HEK293 (cell line): ENCODE measurements around the gene CTTN.

Source experiments
- CTCF ChIA-PET: fragments of 350-600 bp; formaldehyde crosslinking; extraction: SDS; loops from one replicate; lab custom pipeline; 2021; ENCODE audit warnings: antibody characterized with exemption; lab: Yijun Ruan, JAX
- POLR2A ChIA-PET: fragments of 300-600 bp; formaldehyde crosslinking; extraction: SDS; loops from one replicate; lab custom pipeline; 2020; ENCODE audit warnings: antibody characterized with exemption, inconsistent platforms; lab: Yijun Ruan, JAX
- H3K27ac ChIP-seq: fragments of 200-500 bp; sonication (Bioruptor generic); 2 replicates; pipeline ENCODE4 v1.5.1; 2014; ENCODE audit warnings: low read depth, low read length, control low read depth, inconsistent platforms; ENCODE audit errors: extremely low read depth
- H3K36me3 ChIP-seq, 2 experiments: fragments of 200-500 bp in 1 of 2; sonication (Bioruptor generic) in 1 of 2; 1 replicate in 1 of 2; 2 replicates in 1 of 2; pipeline ENCODE4 v1.5.1; 2014 to 2017; ENCODE audit warnings: inconsistent platforms in 2 of 2, low read length in 2 of 2; ENCODE audit not compliant: control insufficient read depth in 2 of 2, insufficient read depth in 1 of 2
- H3K4me1 ChIP-seq: fragments of 200-500 bp; sonication (Bioruptor generic); 2 replicates; pipeline ENCODE4 v1.5.1; 2014; ENCODE audit warnings: mild to moderate bottlenecking, low read length, inconsistent platforms; ENCODE audit not compliant: control insufficient read depth, insufficient read depth
- H3K4me3 ChIP-seq: 2 replicates; pipeline ENCODE4 v1.5.1; 2011; ENCODE audit warnings: low read depth, mild to moderate bottlenecking, control low read depth, low read length, moderate library complexity
- H3K9me3 ChIP-seq: fragments of 200-500 bp; sonication (Bioruptor generic); 2 replicates; pipeline ENCODE4 v1.5.1; 2014; ENCODE audit warnings: low read depth, low read length, inconsistent platforms; ENCODE audit not compliant: control insufficient read depth, insufficient read depth
- BCL11B ChIP-seq: fragments of 450-650 bp; formaldehyde crosslinking; IDR thresholded peaks from 2 replicates; pipeline ENCODE4 v1.5.1; 2016; ENCODE audit warnings: low read depth, missing biosample characterization, missing genetic modification characterization
- REPIN1 ChIP-seq: fragments of 450-650 bp; formaldehyde crosslinking; IDR thresholded peaks from 2 replicates; pipeline ENCODE4 v1.5.1; 2017; ENCODE audit warnings: missing biosample characterization, missing genetic modification characterization, low read depth
- SCRT1 ChIP-seq: fragments of 450-650 bp; formaldehyde crosslinking; IDR thresholded peaks from 2 replicates; pipeline ENCODE4 v1.5.1; 2016; ENCODE audit warnings: missing biosample characterization, missing genetic modification characterization, borderline replicate concordance
- ZBTB21 ChIP-seq: fragments of 450-650 bp; formaldehyde crosslinking; IDR thresholded peaks from 2 replicates; pipeline ENCODE4 v1.5.1; 2017; ENCODE audit warnings: missing biosample characterization, missing genetic modification characterization
- ZNF10 ChIP-seq: fragments of 450-650 bp; formaldehyde crosslinking; IDR thresholded peaks from 2 replicates; pipeline ENCODE4 v1.5.1; 2017; ENCODE audit warnings: missing biosample characterization, missing genetic modification characterization
- ZNF121 ChIP-seq: fragments of 450-650 bp; formaldehyde crosslinking; IDR thresholded peaks from 2 replicates; pipeline ENCODE4 v1.5.1; 2016; ENCODE audit warnings: missing biosample characterization, missing genetic modification characterization
- ZNF23 ChIP-seq: fragments of 450-650 bp; formaldehyde crosslinking; IDR thresholded peaks from 2 replicates; pipeline ENCODE4 v1.5.1; 2016; ENCODE audit warnings: missing biosample characterization, missing genetic modification characterization, borderline replicate concordance
- ZNF239 ChIP-seq: fragments of 450-650 bp; formaldehyde crosslinking; IDR thresholded peaks from 2 replicates; pipeline ENCODE4 v1.5.1; 2016; ENCODE audit warnings: missing biosample characterization, missing genetic modification characterization
- ZNF248 ChIP-seq: fragments of 450-650 bp; formaldehyde crosslinking; IDR thresholded peaks from 2 replicates; pipeline ENCODE4 v1.5.1; 2017; ENCODE audit warnings: missing biosample characterization, missing genetic modification characterization
- ZNF324 ChIP-seq: fragments of 450-650 bp; formaldehyde crosslinking; IDR thresholded peaks from 2 replicates; pipeline ENCODE4 v1.5.1; 2016; ENCODE audit warnings: missing biosample characterization, missing genetic modification characterization
- ZNF37A ChIP-seq: fragments of 450-650 bp; IDR thresholded peaks from 2 replicates; pipeline ENCODE4 v1.5.1; 2018; ENCODE audit warnings: missing biosample characterization, missing genetic modification characterization
- ZNF391 ChIP-seq: fragments of 450-650 bp; formaldehyde crosslinking; IDR thresholded peaks from 2 replicates; pipeline ENCODE4 v1.5.1; 2016; ENCODE audit warnings: low read depth, missing biosample characterization, missing genetic modification characterization, borderline replicate concordance
- ZNF426 ChIP-seq: fragments of 450-650 bp; formaldehyde crosslinking; IDR thresholded peaks from 2 replicates; pipeline ENCODE4 v1.5.1; 2017; ENCODE audit warnings: missing biosample characterization, missing genetic modification characterization, mild to moderate bottlenecking, inconsistent platforms, moderate library complexity
- ZNF585B ChIP-seq: fragments of 450-650 bp; formaldehyde crosslinking; IDR thresholded peaks from 2 replicates; pipeline ENCODE4 v1.5.1; 2016; ENCODE audit warnings: missing biosample characterization, missing genetic modification characterization
- ZSCAN23 ChIP-seq: fragments of 450-650 bp; formaldehyde crosslinking; IDR thresholded peaks from 2 replicates; pipeline ENCODE4 v1.5.1; 2016; ENCODE audit warnings: missing biosample characterization, missing genetic modification characterization
- TF ChIP-seq, protein P1 (sequence below): fragments of 450-650 bp; formaldehyde crosslinking; IDR thresholded peaks from 2 replicates; pipeline ENCODE4 v1.5.1; 2016; ENCODE audit warnings: missing biosample characterization, missing genetic modification characterization
- TF ChIP-seq, protein P2 (sequence below): fragments of 450-650 bp; formaldehyde crosslinking; IDR thresholded peaks from 2 replicates; pipeline ENCODE4 v1.5.1; 2017; ENCODE audit warnings: missing biosample characterization, missing genetic modification characterization
- TF ChIP-seq, protein P3 (sequence below): fragments of 450-650 bp; formaldehyde crosslinking; IDR thresholded peaks from 2 replicates; pipeline ENCODE4 v1.5.0; 2017; ENCODE audit warnings: missing biosample characterization, missing genetic modification characterization, borderline replicate concordance
- TF ChIP-seq, protein P4 (sequence below): fragments of 450-650 bp; formaldehyde crosslinking; IDR thresholded peaks from 2 replicates; pipeline ENCODE4 v1.5.1; 2016; ENCODE audit warnings: missing biosample characterization, missing genetic modification characterization, borderline replicate concordance
- TF ChIP-seq, protein P5 (sequence below): fragments of 450-650 bp; formaldehyde crosslinking; IDR thresholded peaks from 2 replicates; pipeline ENCODE4 v1.5.1; 2016; ENCODE audit warnings: missing biosample characterization, missing genetic modification characterization
- TF ChIP-seq, protein P6 (sequence below): fragments of 450-650 bp; IDR thresholded peaks from 2 replicates; pipeline ENCODE4 v1.5.1; 2018; ENCODE audit warnings: missing biosample characterization, mild to moderate bottlenecking, missing genetic modification characterization

Gene CTTN

DNA sequence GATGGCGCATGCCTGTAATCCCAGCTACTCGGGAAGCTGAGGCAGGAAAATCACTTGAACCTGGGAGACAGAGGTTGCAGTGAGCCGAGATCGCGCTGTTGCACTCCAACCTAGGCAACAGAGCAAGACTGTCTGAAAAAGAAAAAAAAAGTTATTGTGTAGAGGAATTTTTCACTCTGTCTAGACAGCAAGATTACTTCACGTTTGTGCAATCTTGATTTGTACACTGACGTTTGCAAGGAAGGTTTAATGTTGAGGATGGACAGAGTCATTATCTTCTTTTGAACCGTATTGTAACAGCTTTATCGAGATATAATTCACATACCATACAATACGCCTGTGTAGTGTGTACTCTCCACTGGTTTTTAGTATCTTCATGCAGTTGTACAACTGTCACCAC is 3.7 kb downstream of the CTTN start:
- peaks cover 4 to 30% of the 10 kb centered on the region in 2 experiments for H3K36me3 ChIP-seq
- H3K27ac ChIP-seq = no peak overlapping the region

DNA sequence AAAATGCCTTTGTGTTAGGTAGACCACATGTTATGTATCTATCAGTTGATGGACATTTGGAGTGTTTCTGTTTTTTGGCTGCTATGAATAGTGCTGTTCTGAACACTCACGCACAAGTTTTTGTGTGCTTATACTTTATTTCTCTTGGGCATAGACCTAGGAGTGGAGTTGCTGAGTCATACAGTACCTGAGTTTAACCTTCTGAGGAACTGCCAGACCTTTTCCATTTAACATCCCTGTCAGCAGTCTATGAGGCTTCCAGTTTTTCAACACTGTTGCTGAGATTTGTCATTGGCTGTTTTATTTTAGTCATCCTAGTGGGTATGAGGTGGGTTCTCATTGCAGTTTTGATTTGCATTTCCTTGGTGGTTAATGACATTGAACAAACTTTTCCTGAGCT is 4.4 kb downstream of the CTTN start:
- ChIA-PET POLR2A (no interaction called here), CTCF (no interaction called here)
- no peak overlapping the region for H3K27ac ChIP-seq
- no peaks in the 10 kb centered on the region for H3K9me3 ChIP-seq
- peaks cover 4 to 37% of the 10 kb centered on the region in 2 experiments for H3K36me3 ChIP-seq
- no peak overlapping the region for H3K4me3 ChIP-seq
- no peaks in the 10 kb centered on the region for H3K4me1 ChIP-seq
- TF ChIP-seq ZNF426 (tag by site-specific recombination) (no peak), ZNF391 (no peak), ZNF324 (no peak), ZNF121 (no peak), ZNF248 (tag by site-specific recombination) (no peak), REPIN1 (tag by site-specific recombination) (no peak), ZNF23 (tag by site-specific recombination) (no peak), BCL11B (no peak), ZNF10 (tag by site-specific recombination) (no peak), ZSCAN23 (tag by site-specific recombination) (no peak), ZBTB21 (tag by site-specific recombination) (no peak), ZNF239 (tag by site-specific recombination) (no peak), ZNF37A (tag by site-specific recombination) (no peak), ZNF585B (no peak)
- TF ChIP-seq, protein P1, sequence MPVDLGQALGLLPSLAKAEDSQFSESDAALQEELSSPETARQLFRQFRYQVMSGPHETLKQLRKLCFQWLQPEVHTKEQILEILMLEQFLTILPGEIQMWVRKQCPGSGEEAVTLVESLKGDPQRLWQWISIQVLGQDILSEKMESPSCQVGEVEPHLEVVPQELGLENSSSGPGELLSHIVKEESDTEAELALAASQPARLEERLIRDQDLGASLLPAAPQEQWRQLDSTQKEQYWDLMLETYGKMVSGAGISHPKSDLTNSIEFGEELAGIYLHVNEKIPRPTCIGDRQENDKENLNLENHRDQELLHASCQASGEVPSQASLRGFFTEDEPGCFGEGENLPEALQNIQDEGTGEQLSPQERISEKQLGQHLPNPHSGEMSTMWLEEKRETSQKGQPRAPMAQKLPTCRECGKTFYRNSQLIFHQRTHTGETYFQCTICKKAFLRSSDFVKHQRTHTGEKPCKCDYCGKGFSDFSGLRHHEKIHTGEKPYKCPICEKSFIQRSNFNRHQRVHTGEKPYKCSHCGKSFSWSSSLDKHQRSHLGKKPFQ (tag by site-specific recombination) = no peak
- TF ChIP-seq, protein P2, sequence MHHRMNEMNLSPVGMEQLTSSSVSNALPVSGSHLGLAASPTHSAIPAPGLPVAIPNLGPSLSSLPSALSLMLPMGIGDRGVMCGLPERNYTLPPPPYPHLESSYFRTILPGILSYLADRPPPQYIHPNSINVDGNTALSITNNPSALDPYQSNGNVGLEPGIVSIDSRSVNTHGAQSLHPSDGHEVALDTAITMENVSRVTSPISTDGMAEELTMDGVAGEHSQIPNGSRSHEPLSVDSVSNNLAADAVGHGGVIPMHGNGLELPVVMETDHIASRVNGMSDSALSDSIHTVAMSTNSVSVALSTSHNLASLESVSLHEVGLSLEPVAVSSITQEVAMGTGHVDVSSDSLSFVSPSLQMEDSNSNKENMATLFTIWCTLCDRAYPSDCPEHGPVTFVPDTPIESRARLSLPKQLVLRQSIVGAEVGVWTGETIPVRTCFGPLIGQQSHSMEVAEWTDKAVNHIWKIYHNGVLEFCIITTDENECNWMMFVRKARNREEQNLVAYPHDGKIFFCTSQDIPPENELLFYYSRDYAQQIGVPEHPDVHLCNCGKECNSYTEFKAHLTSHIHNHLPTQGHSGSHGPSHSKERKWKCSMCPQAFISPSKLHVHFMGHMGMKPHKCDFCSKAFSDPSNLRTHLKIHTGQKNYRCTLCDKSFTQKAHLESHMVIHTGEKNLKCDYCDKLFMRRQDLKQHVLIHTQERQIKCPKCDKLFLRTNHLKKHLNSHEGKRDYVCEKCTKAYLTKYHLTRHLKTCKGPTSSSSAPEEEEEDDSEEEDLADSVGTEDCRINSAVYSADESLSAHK (tag by site-specific recombination) = no peak
- TF ChIP-seq, protein P3, sequence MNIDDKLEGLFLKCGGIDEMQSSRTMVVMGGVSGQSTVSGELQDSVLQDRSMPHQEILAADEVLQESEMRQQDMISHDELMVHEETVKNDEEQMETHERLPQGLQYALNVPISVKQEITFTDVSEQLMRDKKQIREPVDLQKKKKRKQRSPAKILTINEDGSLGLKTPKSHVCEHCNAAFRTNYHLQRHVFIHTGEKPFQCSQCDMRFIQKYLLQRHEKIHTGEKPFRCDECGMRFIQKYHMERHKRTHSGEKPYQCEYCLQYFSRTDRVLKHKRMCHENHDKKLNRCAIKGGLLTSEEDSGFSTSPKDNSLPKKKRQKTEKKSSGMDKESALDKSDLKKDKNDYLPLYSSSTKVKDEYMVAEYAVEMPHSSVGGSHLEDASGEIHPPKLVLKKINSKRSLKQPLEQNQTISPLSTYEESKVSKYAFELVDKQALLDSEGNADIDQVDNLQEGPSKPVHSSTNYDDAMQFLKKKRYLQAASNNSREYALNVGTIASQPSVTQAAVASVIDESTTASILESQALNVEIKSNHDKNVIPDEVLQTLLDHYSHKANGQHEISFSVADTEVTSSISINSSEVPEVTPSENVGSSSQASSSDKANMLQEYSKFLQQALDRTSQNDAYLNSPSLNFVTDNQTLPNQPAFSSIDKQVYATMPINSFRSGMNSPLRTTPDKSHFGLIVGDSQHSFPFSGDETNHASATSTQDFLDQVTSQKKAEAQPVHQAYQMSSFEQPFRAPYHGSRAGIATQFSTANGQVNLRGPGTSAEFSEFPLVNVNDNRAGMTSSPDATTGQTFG (tag by site-specific recombination) = no peak
- TF ChIP-seq, protein P4, sequence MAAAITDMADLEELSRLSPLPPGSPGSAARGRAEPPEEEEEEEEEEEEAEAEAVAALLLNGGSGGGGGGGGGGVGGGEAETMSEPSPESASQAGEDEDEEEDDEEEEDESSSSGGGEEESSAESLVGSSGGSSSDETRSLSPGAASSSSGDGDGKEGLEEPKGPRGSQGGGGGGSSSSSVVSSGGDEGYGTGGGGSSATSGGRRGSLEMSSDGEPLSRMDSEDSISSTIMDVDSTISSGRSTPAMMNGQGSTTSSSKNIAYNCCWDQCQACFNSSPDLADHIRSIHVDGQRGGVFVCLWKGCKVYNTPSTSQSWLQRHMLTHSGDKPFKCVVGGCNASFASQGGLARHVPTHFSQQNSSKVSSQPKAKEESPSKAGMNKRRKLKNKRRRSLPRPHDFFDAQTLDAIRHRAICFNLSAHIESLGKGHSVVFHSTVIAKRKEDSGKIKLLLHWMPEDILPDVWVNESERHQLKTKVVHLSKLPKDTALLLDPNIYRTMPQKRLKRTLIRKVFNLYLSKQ (tag by site-specific recombination) = no peak

More for the DNA sequence above, 3.7 kb downstream of the CTTN start:
- H3K4me3 ChIP-seq = no peak overlapping the region
- H3K4me1 ChIP-seq = no peaks in the 10 kb centered on the region
- CTCF ChIA-PET = interaction anchor here (1.0 kb wide), 1 partner anchor 8 kb away, joined by 3 read pairs; no protein-coding TSS in a partner anchor
- POLR2A ChIA-PET = interaction anchor here (0.7 kb wide), 1 partner anchor 542 kb away, joined by 3 read pairs; no protein-coding TSS in a partner anchor
- no peaks in the 10 kb centered on the region for H3K9me3 ChIP-seq
- TF ChIP-seq, protein P5, sequence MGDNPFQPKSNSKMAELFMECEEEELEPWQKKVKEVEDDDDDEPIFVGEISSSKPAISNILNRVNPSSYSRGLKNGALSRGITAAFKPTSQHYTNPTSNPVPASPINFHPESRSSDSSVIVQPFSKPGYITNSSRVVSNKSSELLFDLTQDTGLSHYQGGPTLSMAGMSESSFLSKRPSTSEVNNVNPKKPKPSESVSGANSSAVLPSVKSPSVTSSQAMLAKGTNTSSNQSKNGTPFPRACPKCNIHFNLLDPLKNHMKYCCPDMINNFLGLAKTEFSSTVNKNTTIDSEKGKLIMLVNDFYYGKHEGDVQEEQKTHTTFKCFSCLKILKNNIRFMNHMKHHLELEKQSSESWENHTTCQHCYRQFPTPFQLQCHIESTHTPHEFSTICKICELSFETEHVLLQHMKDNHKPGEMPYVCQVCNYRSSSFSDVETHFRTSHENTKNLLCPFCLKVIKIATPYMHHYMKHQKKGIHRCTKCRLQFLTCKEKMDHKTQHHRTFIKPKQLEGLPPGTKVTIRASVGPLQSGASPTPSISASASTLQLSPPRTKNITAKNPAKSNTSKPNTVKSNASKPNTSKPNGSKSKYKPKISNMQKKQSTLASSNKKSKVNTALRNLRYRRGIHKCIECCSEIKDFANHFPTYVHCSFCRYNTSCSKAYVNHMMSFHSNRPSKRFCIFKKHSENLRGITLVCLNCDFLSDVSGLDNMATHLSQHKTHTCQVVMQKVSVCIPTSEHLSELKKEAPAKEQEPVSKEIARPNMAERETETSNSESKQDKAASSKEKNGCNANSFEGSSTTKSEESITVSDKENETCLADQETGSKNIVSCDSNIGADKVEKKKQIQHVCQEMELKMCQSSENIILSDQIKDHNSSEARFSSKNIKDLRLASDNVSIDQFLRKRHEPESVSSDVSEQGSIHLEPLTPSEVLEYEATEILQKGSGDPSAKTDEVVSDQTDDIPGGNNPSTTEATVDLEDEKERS (tag by site-specific recombination) = no peak
- TF ChIP-seq, protein P6, sequence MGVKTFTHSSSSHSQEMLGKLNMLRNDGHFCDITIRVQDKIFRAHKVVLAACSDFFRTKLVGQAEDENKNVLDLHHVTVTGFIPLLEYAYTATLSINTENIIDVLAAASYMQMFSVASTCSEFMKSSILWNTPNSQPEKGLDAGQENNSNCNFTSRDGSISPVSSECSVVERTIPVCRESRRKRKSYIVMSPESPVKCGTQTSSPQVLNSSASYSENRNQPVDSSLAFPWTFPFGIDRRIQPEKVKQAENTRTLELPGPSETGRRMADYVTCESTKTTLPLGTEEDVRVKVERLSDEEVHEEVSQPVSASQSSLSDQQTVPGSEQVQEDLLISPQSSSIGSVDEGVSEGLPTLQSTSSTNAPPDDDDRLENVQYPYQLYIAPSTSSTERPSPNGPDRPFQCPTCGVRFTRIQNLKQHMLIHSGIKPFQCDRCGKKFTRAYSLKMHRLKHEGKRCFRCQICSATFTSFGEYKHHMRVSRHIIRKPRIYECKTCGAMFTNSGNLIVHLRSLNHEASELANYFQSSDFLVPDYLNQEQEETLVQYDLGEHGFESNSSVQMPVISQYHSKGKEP (tag by site-specific recombination) = no peak
- no peak for TF ChIP-seq SCRT1
